Renal cortex interstitium (tissue), 11 donors: Measurements from ENCODE around the gene TNS3. TPM values are rescaled to one million over a fixed set of nuclear protein-coding genes. Genes with fewer than 3 reads are reported as not detected.
"Not testable (repeated sequence)": the region's sequence is repeated elsewhere in the genome, so short reads cannot be mapped to it uniquely, and the experiment has no call there.

Experiments
- DNase-seq, 11 donors: peaks; one replicate each; pipeline ENCODE4 v3.0.0-alpha.2; 2013; ENCODE audit warnings: low read depth in 9 of 11, low spot score in 4 of 11; ENCODE audit errors: extremely low read depth in 1 of 11
- polyA plus RNA-seq, 3 donors: library from polyadenylated mRNA; unstranded; fragments of 120-200 nt; gene quantifications; one replicate each; pipeline ENCODE4 v1.2.1, GENCODE V29; 2013; ENCODE audit not compliant: insufficient read length in 3 of 3

The TNS3 gene
- polyA plus RNA-seq, 3 donors = 88.3 to 97.2 (median 88.6) TPM

DNA sequence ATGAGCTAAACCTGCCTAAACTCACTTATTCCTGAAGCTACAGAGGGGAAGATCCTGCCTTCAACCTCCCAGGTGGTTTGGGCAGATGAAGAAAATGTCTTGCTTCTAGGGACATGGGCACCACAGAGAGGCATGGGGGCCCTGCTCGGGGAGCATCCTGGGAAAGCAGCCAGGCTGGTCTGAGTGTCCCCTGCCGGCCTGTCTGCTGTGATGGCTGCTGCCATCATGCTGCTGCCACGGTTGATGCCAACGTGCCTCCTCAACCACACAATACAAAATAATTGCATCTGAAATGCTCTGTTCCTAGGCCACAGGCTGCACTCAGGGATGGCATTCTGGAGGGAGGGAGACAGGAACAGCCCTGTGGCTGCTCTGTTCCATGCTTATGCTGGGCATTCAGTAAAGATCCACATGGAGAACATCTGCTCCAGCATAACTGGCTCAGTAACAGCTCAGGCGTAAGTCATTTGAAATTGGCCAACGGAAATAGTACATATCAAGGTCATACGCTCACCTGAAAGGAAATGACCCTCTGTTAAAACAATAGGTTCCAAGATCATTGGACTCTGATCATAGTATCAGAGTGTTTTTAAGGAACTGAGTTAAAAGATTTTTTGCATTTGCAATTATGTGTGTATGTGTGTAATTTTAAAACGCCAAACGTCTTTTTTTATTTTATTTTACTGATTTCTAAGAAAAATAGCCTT is 299.0 kb downstream of the TNS3 start:
- DNase-seq = no peak

DNA sequence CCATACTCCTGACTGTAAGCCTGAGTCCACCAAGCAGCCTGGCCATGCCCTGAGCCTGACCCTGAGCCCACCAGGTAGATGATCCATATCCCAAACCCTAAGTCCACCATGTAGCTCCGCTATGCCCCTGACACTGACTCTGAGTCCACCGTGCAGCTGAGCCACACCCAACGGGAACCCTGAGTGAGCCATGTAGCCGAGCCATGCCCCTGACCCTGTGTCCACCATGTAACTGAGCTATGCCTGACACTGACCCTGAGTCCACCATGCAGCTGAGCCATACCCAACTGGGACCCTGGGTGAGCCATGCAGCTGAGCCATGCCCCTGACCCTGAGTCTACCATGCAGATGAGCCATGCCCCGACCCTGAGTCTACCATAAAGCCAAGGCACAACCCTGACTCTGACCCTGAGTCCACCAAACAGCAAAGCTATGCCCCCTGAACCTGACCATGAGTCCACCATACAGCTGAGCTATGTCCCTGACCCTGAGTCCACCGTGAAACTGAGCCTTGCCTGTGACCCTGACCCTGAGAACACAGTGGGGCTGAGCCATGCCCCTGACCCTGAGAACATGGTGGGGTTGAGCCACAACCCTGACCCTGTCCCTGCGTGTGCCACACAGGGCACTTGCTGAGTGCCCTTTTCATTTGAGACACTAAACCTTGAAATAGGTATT is 299.8 kb downstream of the TNS3 start:
- DNase-seq = no peak

- DNase-seq = no peak
Measured at GRCh38 chr7:47281161-47281560, 300.8 kb downstream of the TNS3 start.

DNA sequence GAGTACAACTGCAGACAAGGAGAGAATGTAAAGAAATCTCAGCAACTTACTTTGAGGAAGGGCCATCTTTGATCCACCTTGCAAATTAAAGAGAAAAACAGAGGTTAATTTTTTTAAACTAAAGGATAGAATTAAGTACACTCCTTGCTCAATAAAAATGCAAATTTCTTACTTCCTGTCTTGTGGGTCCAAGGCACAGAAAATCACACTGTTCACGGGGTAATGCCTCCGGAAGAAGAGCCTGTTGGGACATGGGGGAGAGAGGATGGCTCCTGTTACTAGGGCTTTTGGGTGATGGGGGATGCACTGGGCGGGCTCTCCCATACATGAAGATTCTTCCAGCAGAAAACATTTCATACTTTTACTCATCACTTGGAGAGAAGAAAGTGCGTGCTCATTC is 301.8 kb downstream of the TNS3 start:
- DNase-seq = no peak

DNA sequence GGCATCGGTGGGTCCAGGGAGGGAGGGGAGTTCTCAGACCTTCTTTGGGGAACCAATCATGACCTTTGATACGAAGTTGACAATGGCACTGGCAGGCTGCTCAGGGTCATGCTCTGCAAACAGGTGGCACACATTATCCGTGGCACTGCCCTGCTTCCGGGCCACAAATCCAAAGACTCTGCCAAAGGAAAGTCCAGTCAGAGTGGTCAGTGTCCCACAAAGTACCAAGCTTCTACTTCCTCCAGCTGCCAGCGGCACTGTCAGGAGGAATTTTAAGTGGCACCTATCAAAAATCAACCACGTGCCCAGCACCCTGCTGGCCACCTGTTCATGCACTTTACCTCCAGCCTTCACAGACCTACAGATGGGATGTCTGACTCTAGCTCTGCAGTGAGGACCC is 303.9 kb downstream of the TNS3 start:
- no peak for DNase-seq

GRCh38 chr7:47277321-47277781 is 304.6 kb downstream of the TNS3 start:
- no peak for DNase-seq

GRCh38 chr7:47273974-47274766 is 307.7 kb downstream of the TNS3 start:
- no peak for DNase-seq

- no peak for DNase-seq
Measured at GRCh38 chr7:47273088-47273487, 308.8 kb downstream of the TNS3 start.

- DNase-seq = no peak
Measured at GRCh38 chr7:47271749-47272148, 310.2 kb downstream of the TNS3 start.

DNA sequence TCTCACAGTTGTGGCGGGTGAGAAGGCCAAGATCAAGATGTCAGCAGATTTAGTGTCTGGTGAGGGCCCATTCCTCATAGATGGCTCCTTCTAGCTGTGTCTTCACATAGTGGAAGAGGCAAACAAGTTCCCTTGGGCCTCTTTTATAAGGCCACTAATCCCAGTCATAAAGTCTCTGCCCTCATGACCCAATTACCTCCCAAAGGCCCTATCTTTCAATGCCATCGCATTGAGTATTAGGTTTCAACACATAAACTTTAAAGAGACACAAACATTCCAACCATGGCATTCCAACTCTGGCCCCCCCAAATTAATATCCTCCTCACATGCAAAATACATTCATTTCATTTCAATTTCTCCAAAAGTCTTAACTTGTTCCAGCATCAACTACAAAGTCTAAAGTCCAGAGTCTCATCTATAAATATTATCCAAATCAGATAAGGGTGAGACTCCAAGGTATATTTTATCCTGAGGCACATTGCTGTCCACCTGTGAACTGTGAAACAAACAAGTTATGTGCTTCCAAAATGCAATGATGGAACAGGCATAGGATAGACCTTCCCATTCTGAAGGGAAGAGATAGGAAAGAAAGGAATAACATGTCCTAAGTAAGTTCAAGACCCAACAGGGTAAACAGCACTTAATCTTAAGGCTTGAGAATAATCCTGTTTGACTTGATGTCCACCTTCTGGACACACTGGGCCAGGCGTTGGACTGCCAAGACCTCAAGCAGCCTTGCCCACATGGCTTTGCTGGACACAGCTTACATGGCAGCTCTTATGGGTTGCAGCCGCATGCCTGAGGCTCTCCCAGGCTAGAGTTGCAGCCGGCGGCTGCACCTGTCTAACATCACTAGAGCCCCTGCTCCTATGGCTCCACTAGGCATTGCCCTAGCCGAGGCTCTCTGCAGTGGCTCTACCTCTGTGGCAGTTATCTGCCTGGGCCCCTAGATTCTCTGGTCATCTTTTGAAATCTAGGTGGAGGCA is 312.8 kb downstream of the TNS3 start:
- DNase-seq = no peak

GRCh38 chr7:47267346-47267745 is 314.6 kb downstream of the TNS3 start:
- no peak for DNase-seq

- peak in 5 of 11 donors; percentile 10 to 48 (median 13) for DNase-seq
Measured at GRCh38 chr7:47266799-47267198, 315.1 kb downstream of the TNS3 start.

DNA sequence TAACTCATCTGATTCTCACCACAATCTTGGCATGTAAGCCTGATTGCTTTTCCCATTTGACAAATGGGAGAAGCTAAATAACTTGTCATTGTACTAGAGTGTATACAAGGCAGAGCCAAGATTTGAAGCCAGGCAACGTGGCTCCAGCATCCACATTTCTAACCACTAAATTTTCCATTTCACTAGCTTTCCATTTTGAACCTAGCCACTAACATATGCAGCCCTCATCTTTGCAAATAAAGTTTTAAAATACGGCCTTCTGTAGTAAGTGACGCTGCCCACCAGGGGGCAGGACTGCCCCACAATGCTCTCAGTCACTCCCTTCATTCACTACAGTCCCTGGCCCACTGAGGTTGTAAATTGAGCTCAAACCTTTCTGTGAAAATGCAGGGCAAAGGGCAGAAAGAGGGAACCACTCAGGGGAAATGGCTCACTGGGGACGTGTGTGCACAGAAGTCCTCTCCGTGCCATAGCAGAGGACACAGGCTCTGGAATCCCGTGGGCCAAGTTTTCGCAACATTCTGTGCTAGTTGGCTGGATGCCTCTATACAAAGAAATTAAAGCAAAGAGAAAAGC is 315.7 kb downstream of the TNS3 start:
- peak in 9 of 11 donors; percentile 60 to 78 (median 64) for DNase-seq

- DNase-seq = no peak
Measured at GRCh38 chr7:47265621-47266020, 316.3 kb downstream of the TNS3 start.

DNA sequence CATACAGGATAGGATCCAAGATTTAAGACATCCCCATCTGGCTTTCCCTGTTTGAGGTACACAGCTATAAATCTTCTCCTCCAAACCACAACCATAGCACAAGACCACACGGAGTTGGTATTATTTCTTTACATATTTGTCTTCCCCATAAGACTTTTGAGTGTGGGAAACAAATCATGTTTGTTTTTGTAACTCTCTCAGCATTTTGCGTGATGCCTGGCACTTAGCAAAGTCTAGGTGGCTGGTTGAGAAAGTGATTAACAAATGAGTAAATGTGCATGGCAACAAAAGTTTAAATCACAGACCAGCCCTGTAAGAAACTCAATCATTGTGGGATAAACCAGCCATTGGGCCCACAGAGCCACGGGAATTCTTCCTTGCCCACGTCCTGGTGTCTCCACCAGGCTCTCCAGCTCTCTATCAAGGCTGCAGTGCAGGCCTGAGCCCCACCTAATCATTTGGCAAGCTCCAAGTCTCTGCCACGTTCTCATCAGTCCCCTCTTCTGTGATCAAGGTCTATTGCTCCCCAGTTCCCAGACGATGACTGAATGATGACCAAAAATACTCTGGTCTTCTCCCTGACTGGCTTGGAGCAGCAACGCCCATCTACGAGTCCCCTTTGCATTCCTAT is 317.8 kb downstream of the TNS3 start:
- DNase-seq = no peak

GRCh38 chr7:47262881-47263280 is 319.0 kb downstream of the TNS3 start:
- DNase-seq = no peak

DNA sequence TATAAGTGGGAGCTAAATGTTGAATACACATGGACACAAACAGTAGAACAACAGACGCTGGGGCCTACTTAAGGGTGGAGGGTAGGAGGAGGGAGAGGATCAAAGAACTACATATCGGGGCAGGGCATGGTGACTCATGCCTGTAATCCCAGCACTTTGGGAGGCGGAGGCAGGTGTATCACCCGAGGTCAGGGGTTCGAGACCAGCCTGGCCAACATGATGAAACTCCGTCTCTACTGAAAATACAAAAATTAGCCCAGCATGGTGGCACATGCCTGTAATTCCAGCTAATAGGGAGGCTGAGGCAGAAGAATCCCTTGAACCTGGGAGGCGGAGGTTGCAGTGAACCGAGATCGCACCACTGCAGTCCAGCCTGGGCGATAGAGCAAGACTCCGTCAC is 319.8 kb downstream of the TNS3 start:
- not testable (repeated sequence) for DNase-seq

DNA sequence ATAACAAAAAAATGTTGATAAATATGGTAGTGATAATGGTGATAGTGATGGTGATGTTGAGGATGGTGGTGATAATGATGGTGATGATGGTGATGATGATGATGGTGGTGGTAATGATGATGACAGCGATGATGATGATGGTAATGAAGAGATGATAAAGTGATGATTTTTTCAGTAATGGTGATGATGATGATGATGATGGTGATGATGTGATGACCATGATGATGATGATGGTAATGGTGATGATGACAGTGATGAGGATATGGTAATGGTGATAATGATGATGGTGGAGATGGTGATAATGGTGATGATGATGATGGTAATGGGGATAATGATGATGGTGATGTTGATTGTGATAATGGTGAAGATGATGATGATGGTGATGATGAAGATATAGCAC is 321.6 kb downstream of the TNS3 start:
- DNase-seq = no peak
